ENCODE measurements around the gene HOXB2.

Gene HOXB2

DNA sequence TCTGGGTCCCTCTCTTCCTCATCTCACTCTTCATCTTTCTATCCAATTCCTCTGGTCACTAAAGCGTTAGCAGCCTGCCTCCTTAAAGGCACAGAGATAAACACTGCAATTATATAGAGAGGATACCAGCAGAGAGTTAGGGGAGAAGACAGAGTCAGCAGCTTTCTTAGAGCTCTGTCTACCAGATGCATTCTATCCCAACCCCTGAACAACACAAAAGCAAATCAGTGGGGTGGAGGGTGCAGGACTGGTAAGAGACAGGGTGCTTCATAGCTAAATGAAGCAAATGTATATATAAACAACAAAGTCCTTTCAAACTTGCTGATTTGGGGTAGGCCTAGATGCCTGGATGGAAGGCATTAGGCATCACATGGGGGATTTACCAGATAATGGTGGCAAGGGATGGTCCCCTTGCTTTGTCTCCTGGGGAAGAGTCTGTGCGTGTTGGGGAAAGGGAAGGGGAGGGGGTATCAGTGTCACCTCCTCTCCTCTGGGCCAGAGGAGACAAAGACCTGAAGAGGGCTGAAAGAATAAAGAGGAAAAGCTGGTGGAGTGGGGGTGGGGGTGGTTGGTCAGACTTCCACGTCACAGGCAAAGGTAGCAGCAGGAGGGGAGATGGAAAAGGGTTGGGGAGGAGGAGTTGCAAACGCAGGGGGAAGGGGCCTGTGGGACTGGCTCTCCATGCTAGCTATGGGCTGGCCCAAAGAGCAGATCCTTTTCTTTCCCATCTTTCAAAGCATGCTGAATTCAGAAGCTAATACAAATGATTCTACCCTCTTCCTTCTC lies 21.2 kb upstream of the HOXB2 start:
- no peak for DNase-seq (ENCODE audit: low read depth in 2 of 2)

DNA sequence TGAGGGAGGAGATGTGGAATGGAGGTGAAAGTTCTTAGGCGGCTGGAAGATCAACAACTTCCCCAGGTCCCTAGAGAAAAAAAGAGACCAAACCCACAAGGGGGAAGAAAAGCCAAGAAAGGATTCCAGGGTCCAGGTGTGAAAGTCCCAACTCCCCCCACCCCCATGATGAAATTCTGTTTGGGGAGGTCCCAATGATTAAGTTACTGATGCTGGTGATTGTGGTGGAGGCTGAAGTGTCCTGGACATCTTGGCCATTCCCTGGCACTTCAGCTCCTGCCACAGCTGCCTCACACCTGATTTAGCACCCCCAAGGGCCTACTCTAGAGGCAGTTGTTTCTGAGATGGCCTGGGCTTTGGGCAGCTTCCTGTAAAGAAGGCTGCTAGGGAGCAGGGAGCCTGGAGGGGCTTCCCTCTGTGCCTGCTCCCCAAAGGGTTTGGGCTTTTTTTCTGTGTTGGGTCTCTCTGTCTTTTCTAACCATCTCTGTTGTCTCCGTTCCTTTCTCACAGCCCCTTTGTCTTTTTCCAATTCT lies 20.2 kb upstream of the HOXB2 start:
- no peak for DNase-seq (ENCODE audit: low read depth in 2 of 2)

DNA sequence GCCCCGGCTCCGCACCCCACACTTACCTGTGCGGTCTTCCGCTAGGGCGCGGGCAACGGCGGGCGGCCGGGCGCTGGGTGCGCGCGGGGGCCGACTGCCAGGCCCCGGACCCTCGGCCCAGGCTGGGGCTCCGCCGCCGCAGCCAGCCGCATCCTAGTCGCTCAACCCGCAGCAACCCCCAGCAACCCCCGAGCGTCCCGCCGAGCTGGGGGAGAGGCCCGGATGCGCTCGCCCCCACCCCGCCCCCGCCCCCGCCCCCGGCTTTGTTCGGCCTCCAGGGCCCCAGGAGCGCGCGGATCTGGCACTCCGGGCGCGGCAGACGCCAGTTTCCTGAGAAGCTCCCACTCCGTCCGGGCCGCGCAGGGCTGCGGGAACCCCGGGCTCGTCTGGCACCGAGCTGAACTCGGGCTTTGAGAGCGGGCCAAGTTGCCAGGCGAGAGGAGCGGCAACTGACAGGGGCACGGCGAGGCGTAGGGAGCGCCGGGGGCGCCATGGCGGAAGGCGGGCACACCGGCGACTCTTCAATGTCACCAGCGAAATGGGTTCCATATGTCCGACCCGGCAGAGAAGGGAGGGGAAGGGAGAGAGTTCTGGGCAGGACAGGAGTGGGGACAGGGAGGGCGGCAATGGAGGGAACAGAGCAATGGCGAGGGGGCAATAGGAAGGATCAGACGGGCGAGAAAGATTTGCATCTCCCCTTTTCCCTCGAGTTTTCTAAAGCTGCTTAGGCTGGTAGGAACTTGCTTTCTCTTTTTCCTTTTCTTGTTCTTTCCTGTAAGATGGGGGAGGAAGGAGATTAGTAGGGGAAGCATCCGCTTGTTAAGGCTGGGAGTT lies 19.5 kb upstream of the HOXB2 start:
- DNase-seq (ENCODE audit: low read depth in 2 of 2) = no peak

DNA sequence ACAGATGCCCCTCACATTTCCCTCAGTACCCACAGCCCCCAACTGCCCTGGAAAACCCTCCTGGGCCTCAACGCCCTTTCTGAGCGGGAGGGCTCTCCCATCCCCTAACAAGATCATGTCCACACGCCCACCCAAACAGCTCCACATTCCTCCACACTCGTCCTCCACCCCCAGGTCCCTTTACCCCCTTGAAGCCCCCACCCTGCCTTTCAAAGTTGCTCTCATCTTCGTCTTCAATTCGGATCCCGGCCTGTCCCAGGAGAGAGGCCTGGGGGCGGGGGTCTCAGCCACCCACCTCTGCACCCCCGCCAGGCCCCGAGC lies 18.9 kb upstream of the HOXB2 start:
- no peak for DNase-seq (ENCODE audit: low read depth in 2 of 2)

DNA sequence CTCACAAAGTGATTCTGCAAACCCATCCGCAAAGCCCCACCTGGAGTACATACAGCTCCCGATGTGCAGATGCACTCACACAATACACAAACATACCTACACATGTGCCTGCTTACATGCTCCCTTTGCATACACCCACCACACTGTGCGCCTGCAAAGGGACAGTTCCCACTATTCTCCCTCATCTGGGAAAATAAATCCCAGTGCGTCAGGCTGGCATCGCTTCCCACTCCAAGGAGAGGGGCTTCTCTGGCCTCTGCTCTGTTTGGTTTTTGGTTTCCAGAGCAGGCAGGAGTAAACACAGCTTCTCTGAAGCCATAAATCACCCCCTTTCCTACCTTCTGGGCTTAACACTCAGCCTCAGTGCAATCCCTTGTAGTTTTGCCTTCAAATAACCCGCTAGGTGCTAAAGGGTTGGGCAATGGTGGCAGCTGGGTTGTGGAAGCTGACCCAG lies 18.5 kb upstream of the HOXB2 start:
- DNase-seq (ENCODE audit: low read depth in 2 of 2) = no peak

DNA sequence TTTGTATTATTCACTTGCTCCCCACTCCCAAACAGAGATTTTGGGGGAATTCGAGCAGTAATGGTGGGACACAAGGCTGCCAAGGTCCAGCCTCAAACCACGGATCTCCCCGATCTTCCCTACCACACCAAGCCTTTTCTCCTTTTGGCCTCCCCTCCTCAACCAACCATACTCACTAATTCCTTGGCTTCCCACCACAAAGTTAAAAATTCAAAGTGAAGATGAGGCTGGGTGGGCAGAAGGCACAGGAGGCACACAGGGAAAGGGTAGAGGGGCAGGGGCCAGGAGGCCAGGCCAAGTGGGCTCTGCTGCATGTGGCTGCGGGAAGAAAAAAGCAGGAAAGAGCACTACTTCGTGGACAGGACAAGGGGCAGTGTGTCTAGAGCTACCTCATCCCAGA lies 18.0 kb upstream of the HOXB2 start:
- no peak for DNase-seq (ENCODE audit: low read depth in 2 of 2)

DNA sequence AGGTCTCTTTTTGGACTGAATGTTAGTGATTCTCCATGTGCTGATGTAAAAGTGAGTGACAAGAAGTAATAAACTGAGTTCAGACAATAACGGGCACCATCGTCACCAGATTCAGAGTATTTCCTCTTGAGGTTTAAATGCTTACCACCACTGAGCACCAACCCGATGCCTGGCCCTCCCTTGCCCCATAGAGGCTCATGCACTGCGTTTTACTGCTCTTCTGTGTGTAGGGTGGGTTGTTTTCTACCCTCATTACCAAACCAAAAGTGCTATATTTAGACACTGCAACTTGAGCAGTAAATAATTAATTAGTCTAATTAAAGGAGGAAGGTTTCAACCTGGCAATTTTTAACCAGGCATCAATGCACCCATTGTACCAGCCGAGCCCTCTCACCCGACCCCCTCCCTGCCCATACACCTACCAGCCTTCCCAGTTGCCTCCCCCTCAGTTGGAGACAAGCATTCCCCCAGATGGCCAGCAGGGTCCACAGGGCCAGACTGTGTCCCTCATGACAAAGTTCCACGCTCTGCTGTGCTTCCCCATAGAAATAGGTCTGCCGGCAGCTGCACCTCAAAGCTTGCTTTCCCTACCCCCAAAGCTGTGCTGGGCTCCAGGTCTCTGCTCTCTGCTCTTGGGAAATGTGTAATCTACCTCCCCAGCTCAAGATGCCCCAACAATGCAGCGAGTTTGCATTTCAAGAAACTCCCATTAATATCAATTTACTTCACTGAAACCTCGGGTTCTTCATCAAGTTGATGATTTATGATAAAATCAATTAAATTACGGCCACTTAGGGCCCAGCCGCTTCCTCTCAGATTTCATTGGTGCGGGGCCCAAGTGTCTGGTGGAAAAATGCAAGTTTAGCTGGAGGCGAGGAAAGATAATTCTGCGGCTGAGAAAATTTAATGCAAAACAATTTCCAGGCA lies 17.2 kb upstream of the HOXB2 start:
- DNase-seq (ENCODE audit: low read depth in 2 of 2) = no peak

DNA sequence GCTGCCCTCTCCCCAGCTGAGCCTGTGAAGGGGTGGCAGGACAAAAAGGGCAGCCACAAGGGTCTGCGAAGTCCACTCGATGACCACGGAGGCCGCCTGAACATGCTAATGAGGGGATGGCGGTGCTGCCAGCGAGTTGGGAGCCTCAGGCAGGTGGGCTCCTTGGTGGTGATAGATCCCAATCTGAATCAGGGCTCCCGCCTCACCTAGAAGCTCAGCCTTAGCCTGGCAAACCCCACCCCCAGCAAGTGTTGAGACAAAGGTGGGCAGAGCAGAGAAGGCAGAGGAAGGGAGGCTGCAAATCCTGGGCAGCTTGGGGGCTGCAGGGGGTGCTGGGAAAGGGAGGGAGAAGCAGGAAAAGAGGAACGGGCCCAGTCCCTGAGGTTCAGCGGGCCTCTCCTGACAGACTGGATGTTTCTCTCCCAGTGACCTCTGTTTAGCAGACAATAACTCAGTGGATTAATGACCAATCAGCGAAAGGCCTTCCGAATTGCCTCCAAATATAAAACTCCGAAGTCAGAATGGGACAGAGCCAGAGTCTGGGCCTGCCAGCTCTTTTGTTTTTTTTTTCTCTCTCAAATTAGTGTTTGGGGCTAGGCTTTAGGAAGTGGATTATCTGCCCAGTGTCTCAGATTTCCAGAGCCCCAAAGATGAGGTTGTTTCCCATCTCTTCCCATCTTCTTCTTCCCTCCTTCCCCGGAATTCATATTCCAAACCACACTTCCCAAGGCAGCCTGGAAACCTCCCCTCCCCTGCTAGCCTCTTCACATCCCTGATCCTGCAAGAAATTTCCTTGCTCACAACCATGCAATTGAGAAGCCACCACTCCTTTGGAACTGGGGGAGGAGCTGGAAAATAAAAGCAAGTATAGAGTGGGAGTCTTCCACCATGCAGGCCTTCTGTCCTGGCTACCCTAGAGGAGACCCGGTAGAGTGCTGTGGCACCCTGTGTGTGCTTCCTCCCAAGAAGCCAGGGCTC lies 15.2 kb upstream of the HOXB2 start:
- no peak for DNase-seq (ENCODE audit: low read depth in 2 of 2)

DNA sequence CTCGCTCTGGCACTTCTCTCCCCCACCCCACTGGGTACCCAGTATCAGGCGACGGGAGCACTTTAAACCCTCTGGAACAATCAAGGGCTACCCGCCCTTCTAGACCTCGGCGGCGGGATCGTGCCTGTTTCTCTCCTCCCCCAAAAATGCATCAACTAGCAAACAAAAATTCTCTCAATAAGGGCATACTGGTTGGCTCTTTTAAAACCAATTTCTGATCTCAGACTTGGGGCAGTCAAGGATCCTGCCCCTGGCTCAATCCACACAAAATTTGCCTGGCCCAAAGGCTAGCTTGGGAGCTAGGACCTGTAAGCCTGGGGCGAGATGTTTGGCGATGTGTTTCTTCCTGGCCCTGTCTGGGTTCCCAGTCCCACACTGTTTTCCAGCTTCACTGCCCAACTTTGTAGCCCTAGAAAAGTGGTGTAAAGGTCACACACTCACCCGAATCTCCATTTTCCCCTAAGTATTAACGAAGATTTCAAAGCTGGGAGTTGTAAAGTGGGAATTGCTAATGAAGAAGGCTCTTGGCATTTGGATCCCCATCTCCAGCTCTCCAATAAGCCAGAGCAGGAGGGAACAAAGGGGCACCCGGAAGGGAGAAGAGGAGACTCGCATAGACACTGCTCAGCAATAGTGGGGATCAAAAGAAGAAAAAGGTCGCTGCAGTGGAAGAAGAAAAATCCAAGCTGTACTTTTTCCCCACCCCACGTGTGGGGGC lies 14.4 kb upstream of the HOXB2 start:
- no peak for DNase-seq (ENCODE audit: low read depth in 2 of 2)

DNA sequence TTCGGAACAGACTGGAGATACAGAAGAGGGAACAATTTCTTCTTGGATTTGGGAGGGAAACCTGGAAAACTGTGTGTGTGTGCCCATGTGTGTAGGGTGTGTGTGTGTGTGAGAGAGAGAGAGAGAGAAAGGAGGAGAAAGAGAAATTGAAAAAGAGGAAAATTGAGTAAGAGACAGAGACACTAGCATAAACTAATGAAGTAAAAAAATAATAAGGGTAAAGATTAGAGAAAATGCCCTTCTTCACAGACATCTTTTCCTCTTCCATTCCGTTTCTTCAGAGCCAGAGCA lies 13.9 kb upstream of the HOXB2 start:
- DNase-seq (ENCODE audit: low read depth in 2 of 2) = no peak

DNA sequence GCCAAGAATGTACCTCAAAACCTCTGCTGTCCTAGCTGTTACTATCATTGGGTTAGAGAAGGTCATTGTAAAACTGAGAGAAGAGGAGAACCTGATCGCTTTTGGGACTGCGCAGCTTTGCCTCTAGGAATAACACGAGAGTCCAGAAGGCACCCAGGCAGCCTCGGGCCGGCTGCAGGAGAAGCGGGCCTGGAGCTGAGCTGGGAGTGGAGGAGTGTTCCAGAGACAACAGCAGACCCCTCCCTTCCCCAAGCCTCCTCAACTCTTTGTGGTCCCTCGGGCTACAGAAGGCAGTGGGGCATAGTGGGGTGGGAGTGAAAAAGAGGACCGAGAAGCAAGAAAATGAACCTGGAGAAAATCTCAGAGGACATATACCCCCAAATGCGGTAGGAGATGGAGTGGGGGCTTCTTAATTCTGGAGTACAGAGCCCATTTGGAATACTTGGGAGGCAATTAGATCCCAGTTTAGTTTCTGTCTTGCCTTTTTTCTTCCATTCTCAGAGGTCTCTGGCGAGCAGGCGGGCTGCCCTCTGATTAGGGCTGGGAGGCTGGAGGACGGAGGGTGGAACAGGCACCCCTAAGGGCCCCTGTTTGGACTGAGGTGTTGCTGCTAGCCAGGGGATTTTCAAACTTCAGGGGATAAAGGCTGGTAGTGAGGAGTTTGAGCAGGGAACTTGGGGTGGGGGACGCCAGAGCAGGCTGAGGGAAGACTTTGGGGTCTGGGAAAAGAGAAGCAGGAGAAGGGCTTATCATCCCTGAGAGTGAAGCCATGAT lies 13.3 kb upstream of the HOXB2 start:
- no peak for DNase-seq (ENCODE audit: low read depth in 2 of 2)

DNA sequence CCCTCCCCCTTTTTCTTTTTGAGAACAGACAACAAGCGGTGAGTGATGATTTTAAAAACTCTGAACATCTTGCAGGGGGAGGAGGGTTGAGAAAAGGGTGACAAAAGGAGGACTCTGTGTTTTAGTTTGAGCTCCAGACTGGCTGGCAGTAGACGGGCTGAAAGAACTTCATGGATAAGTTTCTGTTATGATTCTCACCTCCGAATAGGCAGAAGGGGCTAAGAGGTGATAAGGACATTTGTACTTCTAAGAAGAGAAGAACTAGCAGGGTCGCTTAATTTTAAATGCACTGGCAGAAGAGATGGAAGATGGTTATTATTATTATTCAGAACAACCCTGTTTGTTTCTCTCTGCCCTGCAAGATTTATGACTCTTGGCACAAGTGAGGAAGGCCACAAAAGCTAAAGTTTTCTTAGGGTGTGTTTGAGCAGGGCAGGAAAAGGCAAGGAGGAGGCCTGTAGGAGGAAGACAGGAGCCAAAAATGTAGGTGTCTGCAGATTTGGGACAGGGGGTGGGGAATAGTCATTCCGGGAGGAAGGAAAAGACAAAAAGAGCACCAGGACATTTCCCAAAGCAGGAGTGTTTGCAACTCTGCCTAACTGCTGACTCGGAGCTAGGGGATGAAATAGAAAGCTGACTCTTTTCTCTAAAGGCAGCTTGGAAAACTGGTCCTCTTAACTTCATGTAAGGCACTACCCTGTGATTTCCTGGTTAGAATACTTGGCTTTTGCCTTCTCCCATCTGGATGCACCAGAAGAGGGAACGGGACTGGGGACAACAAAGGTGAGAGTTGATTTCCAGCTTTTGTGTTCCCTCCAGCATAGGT lies 11.9 kb upstream of the HOXB2 start:
- no peak for DNase-seq (ENCODE audit: low read depth in 2 of 2)

DNA sequence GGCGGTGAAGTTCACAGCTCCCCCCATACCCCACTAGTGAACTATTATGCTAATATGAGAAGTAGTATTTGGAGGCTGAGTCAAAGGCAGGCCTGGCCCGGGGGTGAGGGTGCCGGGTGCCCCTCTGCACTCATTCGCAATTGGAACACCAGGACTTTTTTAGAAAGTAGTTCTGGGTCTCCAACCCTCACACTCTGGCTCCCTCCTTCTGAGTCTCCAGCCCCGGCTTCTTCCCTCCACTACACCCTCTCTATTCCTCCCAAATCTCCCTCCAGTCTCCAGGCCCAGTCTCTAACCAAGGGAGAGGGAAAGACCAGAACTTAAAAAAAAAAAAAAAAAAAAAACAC lies 11.3 kb upstream of the HOXB2 start:
- DNase-seq (ENCODE audit: low read depth in 2 of 2) = no peak

DNA sequence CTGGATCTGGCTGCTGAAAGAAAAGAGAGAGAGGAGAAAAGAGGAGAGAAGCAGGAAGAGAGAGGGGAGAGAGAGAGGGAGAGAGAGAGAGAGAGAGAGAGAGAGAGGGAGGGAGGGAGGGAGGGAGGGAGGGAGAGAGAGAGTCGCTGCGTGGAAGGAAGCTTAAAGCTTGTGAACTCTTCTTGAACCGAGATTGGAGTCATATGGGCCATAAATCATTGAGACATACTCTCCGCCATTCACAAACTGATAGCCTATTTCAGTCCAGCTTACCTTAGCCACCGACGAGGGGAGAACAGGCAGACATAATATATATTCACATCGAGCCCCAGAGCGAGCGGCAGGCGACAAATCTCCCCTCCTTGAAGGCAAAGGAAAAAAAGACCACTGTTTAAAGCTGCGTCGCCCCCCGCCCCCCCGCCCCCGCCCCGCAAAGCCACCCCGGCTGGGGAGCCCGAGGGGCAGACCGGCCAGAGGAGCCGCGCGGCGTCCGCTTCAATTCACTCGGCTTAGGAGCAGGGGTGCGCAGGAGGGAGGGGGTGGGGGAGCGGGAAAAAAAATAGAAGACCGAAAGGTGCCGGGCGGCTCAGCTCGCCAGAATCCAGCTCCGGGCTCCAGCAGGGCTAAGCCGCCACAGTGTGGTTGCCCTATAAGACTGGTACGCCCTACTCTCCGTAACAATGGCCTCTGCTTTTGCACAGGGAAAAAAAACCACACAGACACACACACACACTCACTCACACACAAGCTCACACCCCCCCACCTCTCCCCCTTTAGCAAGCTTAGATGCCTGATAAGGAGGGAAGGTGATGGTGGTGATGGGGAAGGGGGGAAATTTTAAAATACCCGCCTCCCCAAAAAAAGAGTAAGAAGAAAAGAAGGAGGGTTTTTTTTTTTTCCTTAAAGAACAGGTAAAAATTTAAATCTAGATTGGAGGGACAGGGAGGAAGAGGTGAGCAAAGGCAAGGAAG lies 10.6 kb upstream of the HOXB2 start:
- no peak for DNase-seq (ENCODE audit: low read depth in 2 of 2)

DNA sequence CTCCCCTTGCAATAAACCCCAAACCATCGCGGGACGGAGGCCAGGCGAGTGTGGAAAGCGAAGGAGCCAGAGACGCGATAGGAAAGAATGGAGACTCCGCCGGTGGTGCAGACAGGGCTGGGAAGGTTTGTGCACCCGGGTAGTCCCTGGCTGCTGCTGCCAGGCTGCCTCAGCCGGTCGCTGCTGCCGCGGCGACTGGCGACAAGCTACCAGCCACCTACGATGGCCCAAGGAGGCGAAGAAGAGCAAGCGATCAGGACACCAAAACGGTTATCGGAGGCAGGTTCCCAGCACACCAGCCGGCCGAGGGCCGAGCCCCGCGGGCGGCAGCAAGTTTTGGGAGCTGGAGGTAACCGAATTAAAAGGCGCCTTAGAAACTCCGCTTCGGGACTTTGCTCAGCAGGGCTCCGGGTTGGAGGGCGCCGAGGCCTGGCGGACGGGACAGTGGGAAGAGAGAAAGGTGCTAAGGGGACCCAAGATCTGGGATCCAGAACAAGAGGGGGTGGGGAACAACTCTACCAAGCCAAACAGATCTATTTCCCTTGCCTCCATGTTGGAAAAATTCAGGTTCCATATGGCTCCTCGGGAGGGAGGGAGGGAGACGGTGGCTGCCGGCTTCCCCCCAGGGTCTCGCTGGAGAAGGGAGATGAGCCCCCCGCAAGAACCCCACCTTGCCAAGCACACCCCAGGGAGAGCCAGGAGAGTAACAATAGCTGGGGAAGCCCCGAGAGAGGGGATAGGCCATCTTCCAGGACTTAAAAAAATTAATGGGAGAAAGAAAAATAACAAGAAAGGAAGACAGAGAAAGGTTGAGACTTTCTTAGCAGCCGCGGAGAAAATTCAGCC lies 9.7 kb upstream of the HOXB2 start:
- DNase-seq (ENCODE audit: low read depth in 2 of 2) = no peak

DNA sequence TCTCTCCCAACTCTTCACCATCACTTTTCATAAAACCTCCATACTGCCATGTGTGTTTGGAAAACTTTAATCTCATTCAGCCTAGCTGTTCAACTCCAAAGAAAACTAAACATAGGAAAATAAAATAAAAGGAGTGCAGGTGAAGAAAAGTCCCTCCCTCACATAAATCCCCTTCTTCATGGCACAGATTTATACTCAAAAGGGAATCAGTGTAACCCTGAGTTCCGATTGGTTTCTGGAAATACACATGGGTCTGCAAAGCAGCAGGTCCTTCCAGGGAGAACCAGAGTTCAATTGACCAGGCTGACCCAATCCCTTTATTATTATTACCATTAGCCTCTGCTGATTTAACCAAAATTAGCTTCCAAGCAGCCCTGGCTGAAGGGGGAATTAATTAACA lies 8.9 kb upstream of the HOXB2 start:
- no peak for DNase-seq (ENCODE audit: low read depth in 2 of 2)

DNA sequence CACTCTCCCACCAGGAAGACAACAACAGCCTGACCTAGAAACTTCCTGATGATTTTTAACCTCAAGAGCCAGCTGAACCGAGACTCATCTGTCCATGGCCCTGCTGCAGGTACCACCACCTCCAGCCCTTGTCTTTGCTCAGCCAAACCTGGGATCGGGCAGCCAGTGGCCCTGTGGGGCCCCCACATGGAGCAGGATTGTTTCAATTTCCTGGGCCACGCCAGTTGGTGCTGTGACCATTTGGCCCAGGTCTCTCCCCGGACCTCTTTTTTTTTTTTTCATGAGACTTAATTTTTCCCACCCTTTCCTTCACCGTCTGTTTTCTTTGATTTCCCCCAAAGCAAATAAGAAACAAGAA lies 8.3 kb upstream of the HOXB2 start:
- no peak for DNase-seq (ENCODE audit: low read depth in 2 of 2)

Data from stimulated activated CD4-positive, alpha-beta T cell treated with anti-CD3 and anti-CD28 coated beads, Interleukin-1b, Interleukin-23, amount 100 ng/mL, for 4 hours (primary cell).